Testis (tissue), 2 donors: ENCODE results near the gene PSAPL1.
"Not testable (repeated sequence)": the region's sequence is repeated elsewhere in the genome, so short reads cannot be mapped to it uniquely, and the experiment has no call there.

Experiments used
- CTCF ChIP-seq, 3 experiments: fragments of 450-650 bp in 2 of 3; fragments of 200-600 bp in 1 of 3; sonication (generic) in 1 of 3; IDR thresholded peaks; one replicate each; pipeline ENCODE4 v1.5.1; 2016 to 2019; ENCODE audit warnings: antibody characterized with exemption in 3 of 3, mild to moderate bottlenecking in 2 of 3, moderate library complexity in 1 of 3
- POLR2A ChIP-seq: fragments of 450-650 bp; IDR thresholded peaks from one replicate; pipeline ENCODE4 v1.6.1; 2017; ENCODE audit warnings: antibody characterized with exemption, mild to moderate bottlenecking, moderate library complexity

GRCh38 chr4:7452802-7453201 lies 18.1 kb upstream of the PSAPL1 start:
- TF ChIP-seq CTCF (IDR thresholded peaks at IDR 0.05); POLR2A: not testable (repeated sequence)
